CD4-positive, alpha-beta T cell treated with Interleukin-15 for 1 hour (primary cell): ENCODE results near the gene PTPRN2.
"Not testable (repeated sequence)": the region's sequence is repeated elsewhere in the genome, so short reads cannot be mapped to it uniquely, and the experiment has no call there.

Experiments
- DNase-seq: peaks from one replicate; pipeline ENCODE4 v3.0.0-alpha.2; 2020

PTPRN2 gene

GRCh38 chr7:158186864-158187693, 400.5 kb downstream of the PTPRN2 start:
- DNase-seq: no peak

GRCh38 chr7:158186406-158186805, 401.2 kb downstream of the PTPRN2 start:
- DNase-seq: no peak

- DNase-seq: no peak
Observed at GRCh38 chr7:158185653-158186052, 402.0 kb downstream of the PTPRN2 start.

GRCh38 chr7:158183431-158183830, 404.2 kb downstream of the PTPRN2 start:
- DNase-seq: no peak

GRCh38 chr7:158176561-158177173, 411.0 kb downstream of the PTPRN2 start:
- no peak for DNase-seq

GRCh38 chr7:158175779-158176178, 411.8 kb downstream of the PTPRN2 start:
- DNase-seq: no peak

- DNase-seq: no peak
Observed at GRCh38 chr7:158174947-158175346, 412.7 kb downstream of the PTPRN2 start.

- DNase-seq: no peak
Observed at GRCh38 chr7:158167373-158167772, 420.2 kb downstream of the PTPRN2 start.

- DNase-seq: no peak
Observed at GRCh38 chr7:158166386-158167340, 421.0 kb downstream of the PTPRN2 start.

GRCh38 chr7:158165711-158166110, 421.9 kb downstream of the PTPRN2 start:
- DNase-seq: no peak

GRCh38 chr7:158164101-158165095, 423.2 kb downstream of the PTPRN2 start:
- DNase-seq: no peak

- DNase-seq: no peak
Observed at GRCh38 chr7:158161194-158161593, 426.4 kb downstream of the PTPRN2 start.

GRCh38 chr7:158160199-158160598, 427.4 kb downstream of the PTPRN2 start:
- no peak for DNase-seq

- no peak for DNase-seq
Observed at GRCh38 chr7:158157460-158157859, 430.2 kb downstream of the PTPRN2 start.

- peak; percentile 30 for DNase-seq
Observed at GRCh38 chr7:158151273-158151672, 436.4 kb downstream of the PTPRN2 start.

- DNase-seq: no peak
Observed at GRCh38 chr7:158150234-158150633, 437.4 kb downstream of the PTPRN2 start.

- DNase-seq: not testable (repeated sequence)
Observed at GRCh38 chr7:158147431-158147830, 440.2 kb downstream of the PTPRN2 start.

GRCh38 chr7:158145370-158145769, 442.3 kb downstream of the PTPRN2 start:
- DNase-seq: no peak

GRCh38 chr7:158143196-158144120, 444.2 kb downstream of the PTPRN2 start:
- no peak for DNase-seq

- DNase-seq: no peak
Observed at GRCh38 chr7:158142657-158143056, 445.0 kb downstream of the PTPRN2 start.
